KMS-11 (cell line): ENCODE data around the gene USP14.
A peak's percentile ranks its signal among the peaks of the same experiment; 100 is the strongest.
"Not testable (repeated sequence)": the region's sequence is repeated elsewhere in the genome, so short reads cannot be mapped to it uniquely, and the experiment has no call there.

Experiments
- H2AFZ ChIP-seq: fragments of 200-600 bp; sonication (generic); 2 replicates; pipeline ENCODE4 v1.6.1; 2016; ENCODE audit warnings: antibody characterized with exemption, mixed run types, low read depth
- H3K27ac ChIP-seq: fragments of 200-600 bp; sonication (generic); 2 replicates; pipeline ENCODE4 v1.6.1; 2016; ENCODE audit warnings: mild to moderate bottlenecking, mixed run types
- H3K27me3 ChIP-seq: fragments of 200-600 bp; sonication (generic); 2 replicates; pipeline ENCODE4 v1.6.1; 2017; ENCODE audit warnings: mild to moderate bottlenecking, low read depth, mixed run types, moderate library complexity; ENCODE audit not compliant: insufficient read depth
- H3K36me3 ChIP-seq: fragments of 200-600 bp; sonication (generic); 2 replicates; pipeline ENCODE4 v1.6.1; 2017; ENCODE audit warnings: mild to moderate bottlenecking, mixed run types; ENCODE audit not compliant: insufficient read depth
- H3K4me1 ChIP-seq: fragments of 200-600 bp; sonication (generic); 2 replicates; pipeline ENCODE4 v1.6.1; 2016; ENCODE audit warnings: mild to moderate bottlenecking, low read depth, mixed run types; ENCODE audit not compliant: poor library complexity, severe bottlenecking
- H3K4me2 ChIP-seq: fragments of 200-600 bp; sonication (generic); 2 replicates; pipeline ENCODE4 v1.7.0; 2016; ENCODE audit warnings: mild to moderate bottlenecking, mixed run types
- H3K4me3 ChIP-seq: fragments of 200-600 bp; sonication (generic); IDR thresholded peaks from 2 replicates; pipeline ENCODE4 v1.6.1; 2017; ENCODE audit warnings: low read depth, low read length, mixed read lengths; ENCODE audit not compliant: insufficient read depth
- H3K79me2 ChIP-seq: fragments of 200-600 bp; sonication (generic); 2 replicates; pipeline ENCODE4 v1.6.1; 2016; ENCODE audit warnings: low read depth, mixed run types; ENCODE audit not compliant: insufficient read depth
- H3K9ac ChIP-seq: fragments of 200-600 bp; sonication (generic); 2 replicates; pipeline ENCODE4 v1.6.1; 2016; ENCODE audit warnings: mild to moderate bottlenecking, mixed run types
- H4K20me1 ChIP-seq: fragments of 200-600 bp; sonication (generic); 2 replicates; pipeline ENCODE4 v1.6.1; 2016; ENCODE audit warnings: mild to moderate bottlenecking, mixed run types; ENCODE audit not compliant: insufficient read depth
- TF ChIP-seq, protein P1 (sequence below): fragments of 200-600 bp; sonication (generic); conservative IDR thresholded peaks from 2 replicates; pipeline ENCODE4 v1.6.1; 2017; ENCODE audit warnings: low read depth, mild to moderate bottlenecking, antibody characterized with exemption, low read length, moderate library complexity, mixed read lengths

Gene USP14

DNA sequence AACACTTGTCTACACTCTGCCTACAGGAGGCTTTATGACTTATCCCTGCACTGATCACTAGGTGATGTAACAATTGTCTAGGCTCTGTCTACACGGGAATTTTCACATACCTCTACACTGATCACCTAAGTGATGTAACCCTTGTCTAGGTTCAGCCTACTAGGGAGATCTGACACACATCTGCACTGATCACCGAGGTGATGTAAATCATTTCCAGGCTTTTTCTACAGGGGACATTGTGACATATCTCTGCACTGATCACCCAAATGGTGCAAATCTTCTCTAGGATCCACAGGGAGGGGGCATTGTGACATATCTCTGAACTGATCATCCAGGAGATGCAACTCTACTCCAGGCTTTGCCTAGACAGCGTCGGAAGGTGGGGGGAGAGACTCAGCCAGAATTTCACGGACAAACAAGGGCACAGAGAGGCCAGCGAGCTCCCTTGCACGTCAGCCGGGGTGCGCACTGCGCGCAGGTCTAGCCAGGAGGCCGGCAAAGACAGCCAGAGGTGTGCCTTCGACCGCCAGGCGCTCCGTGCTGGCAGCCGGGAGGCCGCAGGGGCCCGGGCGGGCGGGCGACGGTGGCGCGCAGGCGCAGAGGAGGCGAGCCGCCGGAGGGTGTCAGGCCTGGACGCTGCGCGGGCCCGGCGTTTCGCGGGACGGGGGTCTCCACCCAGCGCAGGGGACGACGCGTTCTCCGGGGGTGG, 46.9 kb upstream of the USP14 start:
- H3K9ac ChIP-seq: peak overlapping the region; percentile 39; the same call in 1 of the 2 replicates
- no peaks in the 10 kb centered on the region for H3K36me3 ChIP-seq
- peak overlapping the region; percentile 60 for H3K27ac ChIP-seq
- peak overlapping the region; percentile 67 for H2AFZ ChIP-seq
- TF ChIP-seq, protein P1, sequence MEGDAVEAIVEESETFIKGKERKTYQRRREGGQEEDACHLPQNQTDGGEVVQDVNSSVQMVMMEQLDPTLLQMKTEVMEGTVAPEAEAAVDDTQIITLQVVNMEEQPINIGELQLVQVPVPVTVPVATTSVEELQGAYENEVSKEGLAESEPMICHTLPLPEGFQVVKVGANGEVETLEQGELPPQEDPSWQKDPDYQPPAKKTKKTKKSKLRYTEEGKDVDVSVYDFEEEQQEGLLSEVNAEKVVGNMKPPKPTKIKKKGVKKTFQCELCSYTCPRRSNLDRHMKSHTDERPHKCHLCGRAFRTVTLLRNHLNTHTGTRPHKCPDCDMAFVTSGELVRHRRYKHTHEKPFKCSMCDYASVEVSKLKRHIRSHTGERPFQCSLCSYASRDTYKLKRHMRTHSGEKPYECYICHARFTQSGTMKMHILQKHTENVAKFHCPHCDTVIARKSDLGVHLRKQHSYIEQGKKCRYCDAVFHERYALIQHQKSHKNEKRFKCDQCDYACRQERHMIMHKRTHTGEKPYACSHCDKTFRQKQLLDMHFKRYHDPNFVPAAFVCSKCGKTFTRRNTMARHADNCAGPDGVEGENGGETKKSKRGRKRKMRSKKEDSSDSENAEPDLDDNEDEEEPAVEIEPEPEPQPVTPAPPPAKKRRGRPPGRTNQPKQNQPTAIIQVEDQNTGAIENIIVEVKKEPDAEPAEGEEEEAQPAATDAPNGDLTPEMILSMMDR: no peak
- peak overlapping the region; percentile 76 for H3K4me2 ChIP-seq
- peaks cover 8% of the 10 kb centered on the region for H3K4me1 ChIP-seq
- H3K27me3 ChIP-seq: no peaks in the 10 kb centered on the region
- H3K4me3 ChIP-seq: no peak overlapping the region
- no peaks in the 10 kb centered on the region for H3K79me2 ChIP-seq
- H4K20me1 ChIP-seq: no peaks in the 10 kb centered on the region

DNA sequence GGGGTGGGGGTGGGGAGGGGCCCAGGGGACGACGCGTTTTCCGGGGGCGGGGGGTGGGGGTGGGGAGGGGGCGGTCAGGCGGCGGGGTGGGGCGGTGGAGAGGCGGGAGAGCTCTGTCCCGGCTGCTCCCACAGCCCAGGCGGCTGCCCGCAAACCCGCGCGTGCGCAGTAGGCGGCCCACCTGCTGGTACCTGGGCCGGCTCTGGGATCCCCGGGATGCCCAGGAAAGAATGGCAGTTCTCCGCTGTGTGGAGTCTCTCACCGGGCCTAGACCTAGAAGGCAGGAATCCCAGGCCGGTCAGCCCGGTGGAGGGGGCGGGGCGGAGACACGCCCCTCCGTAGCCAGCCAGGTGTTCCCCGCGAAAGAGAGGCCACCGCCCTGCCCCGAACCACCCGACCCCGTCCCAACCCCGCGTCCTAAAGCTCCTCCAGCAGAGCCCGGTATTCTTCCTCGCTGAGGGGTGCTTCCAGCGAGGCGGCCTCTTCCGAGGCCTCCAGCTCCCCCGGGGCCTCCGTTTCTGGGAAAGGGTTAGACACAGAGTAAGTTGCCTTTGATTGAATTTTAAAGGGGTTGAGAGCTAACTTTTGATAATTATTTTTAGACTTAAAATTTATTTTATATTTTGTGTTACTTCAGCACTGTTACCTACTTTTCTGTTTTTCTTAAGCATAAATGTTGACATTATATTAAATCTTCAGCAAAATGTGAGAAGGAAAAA, 46.2 kb upstream of the USP14 start:
- not testable (repeated sequence) for H3K27ac ChIP-seq, H3K27me3 ChIP-seq, H3K9ac ChIP-seq, H2AFZ ChIP-seq, H3K79me2 ChIP-seq, H3K4me1 ChIP-seq, H3K36me3 ChIP-seq, H3K4me2 ChIP-seq, H4K20me1 ChIP-seq, H3K4me3 ChIP-seq

DNA sequence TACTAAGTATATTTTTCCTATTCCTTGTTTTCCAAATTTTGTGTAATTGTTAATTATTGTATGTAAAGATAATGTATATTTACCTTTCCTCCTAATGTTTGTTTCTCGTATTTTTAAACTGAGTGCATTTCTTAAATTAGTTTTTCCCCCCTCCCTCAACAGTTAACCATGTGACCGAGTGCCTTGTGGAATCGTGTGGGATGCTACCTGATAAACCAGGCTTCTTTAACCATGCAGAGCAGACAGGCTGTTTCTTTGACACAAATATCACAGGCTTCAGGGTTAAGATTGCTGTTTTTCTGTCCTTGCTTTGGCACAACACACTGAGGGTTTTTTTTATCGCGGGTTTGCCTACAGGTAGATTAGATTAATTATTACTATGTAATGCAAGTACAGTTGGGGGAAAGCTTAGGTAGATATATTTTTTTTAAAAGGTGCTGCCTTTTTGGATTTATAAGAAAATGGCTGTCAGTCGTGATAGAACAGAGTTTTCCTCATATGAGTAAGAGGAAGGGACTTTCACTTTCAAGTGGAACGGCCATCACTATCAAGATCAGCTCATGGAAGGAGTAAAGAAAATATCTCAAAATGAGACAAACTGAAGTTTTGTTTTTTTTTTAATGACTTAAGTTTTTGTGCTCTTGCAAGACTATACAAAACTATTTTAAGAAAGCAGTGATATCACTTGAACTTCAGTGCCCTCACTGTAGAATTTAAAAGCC, 37.7 kb upstream of the USP14 start:
- not testable (repeated sequence) for H3K27ac ChIP-seq, H4K20me1 ChIP-seq, H3K9ac ChIP-seq, H2AFZ ChIP-seq, H3K4me3 ChIP-seq, H3K27me3 ChIP-seq, H3K4me2 ChIP-seq, H3K36me3 ChIP-seq, H3K4me1 ChIP-seq, H3K79me2 ChIP-seq

DNA sequence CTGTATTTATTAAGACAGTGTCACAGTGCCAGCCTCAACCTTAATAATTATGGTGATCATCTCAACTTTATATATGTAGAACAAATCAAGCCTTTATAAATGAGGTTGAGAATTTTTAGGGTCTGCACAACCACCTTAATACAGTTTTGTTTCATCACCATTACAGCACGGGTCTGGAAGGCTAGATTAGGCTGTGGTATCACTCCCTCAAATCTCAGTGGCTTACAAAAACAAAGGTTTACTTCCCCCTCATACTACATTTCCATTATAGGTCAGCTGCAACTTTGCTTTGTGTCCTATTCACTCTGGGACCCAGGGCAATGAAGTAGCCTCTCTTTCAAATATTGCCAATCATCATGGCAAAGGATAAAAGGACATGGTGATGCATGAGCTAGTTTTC, 23.3 kb upstream of the USP14 start:
- no peak overlapping the region for H3K4me2 ChIP-seq
- no peaks in the 10 kb centered on the region for H3K79me2 ChIP-seq
- no peaks in the 10 kb centered on the region for H3K4me1 ChIP-seq
- H4K20me1 ChIP-seq: no peaks in the 10 kb centered on the region
- H3K27ac ChIP-seq: no peak overlapping the region
- H2AFZ ChIP-seq: no peak overlapping the region
- no peak overlapping the region for H3K4me3 ChIP-seq
- H3K36me3 ChIP-seq: no peaks in the 10 kb centered on the region
- TF ChIP-seq, protein P1: no peak
- no peaks in the 10 kb centered on the region for H3K27me3 ChIP-seq
- no peak overlapping the region for H3K9ac ChIP-seq

DNA sequence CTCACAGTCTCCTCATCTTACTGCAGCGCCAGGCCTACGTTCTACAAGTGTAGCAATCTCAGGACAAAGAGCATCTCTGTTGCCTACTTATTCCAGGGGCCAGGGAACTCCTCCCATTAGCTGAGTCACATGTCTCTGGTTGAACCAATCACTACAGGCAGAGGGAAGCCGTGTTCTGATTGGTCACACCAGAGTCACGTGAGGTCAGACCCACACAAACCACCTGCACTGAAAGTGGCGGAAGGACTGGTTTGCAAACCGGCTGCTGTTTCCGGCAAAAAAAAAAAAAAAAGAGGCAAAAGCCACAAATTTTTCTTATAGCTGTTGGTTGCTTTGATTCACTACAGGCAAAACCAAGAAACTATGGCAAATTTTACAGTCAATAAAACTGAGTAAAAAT, 21.9 kb upstream of the USP14 start:
- no peak overlapping the region for H3K9ac ChIP-seq
- no peak overlapping the region for H3K4me2 ChIP-seq
- no peak overlapping the region for H3K4me3 ChIP-seq
- TF ChIP-seq, protein P1: no peak
- no peaks in the 10 kb centered on the region for H4K20me1 ChIP-seq
- no peaks in the 10 kb centered on the region for H3K79me2 ChIP-seq
- H3K27ac ChIP-seq: no peak overlapping the region
- H3K36me3 ChIP-seq: no peaks in the 10 kb centered on the region
- no peaks in the 10 kb centered on the region for H3K4me1 ChIP-seq
- no peaks in the 10 kb centered on the region for H3K27me3 ChIP-seq
- H2AFZ ChIP-seq: no peak overlapping the region
